CD4-positive, alpha-beta T cell treated with Interleukin-12 subunit alpha and Interleukin-12 subunit beta, for 1 hour (primary cell): Measurements from ENCODE around the gene ADISSP.

Experiments used
- DNase-seq: peaks from one replicate; pipeline ENCODE4 v3.0.0-alpha.2; 2020

Gene ADISSP

DNA sequence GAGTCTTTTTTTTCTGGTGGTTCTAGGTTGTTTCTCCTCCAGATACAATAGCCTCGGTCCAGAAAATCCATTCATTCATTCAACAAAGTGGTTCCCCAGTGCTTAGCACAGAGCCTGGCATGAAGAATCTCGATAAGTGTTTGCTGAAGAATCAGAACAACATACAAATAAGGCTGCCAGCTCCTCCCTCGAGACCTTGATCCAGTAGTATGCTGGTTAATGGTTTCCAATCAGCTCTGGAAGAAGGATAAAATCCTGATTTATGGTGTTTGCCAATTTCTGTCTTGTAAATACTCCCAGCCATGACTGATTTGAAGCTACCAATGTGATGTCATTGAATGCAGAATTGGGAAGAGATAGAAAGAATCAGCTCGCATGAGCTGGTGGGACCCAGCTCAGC is 31.8 kb downstream of the ADISSP start:
- no peak for DNase-seq

DNA sequence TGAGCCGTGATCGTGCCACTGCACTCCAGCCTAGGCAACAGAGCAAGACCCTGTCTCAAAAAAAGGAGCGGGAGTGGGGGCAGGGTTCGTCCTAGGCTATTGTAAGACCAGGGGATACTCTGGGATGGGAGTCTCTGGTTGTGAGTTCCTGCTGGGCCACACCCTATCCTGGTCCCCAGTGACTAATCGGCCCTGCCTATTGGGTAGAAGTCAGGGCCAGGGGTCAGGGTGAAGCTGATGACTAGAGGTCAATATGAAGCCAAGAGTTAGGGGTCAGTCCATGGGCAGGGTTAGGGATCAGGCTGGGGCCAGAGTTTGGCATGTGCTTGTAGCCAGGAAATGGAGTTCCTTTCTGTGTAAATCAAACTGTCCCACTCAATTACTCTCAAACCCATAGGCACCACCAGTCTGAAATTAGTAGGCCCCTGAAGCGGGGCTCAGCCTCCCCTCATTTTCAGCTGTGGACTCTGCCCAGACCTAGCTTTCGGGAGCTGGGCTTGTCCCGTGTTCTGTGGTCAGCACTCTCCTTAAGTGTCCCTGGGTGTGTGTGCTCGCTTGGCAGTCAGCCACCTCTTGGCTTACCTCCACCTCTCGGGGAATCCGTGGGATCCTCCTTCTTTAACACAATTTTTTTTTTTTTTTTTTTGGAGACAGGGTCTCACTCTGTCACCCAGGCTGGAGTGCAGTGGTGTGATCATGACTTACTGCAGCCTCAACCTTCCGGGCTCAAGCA is 33.3 kb downstream of the ADISSP start:
- DNase-seq, result no peak

DNA sequence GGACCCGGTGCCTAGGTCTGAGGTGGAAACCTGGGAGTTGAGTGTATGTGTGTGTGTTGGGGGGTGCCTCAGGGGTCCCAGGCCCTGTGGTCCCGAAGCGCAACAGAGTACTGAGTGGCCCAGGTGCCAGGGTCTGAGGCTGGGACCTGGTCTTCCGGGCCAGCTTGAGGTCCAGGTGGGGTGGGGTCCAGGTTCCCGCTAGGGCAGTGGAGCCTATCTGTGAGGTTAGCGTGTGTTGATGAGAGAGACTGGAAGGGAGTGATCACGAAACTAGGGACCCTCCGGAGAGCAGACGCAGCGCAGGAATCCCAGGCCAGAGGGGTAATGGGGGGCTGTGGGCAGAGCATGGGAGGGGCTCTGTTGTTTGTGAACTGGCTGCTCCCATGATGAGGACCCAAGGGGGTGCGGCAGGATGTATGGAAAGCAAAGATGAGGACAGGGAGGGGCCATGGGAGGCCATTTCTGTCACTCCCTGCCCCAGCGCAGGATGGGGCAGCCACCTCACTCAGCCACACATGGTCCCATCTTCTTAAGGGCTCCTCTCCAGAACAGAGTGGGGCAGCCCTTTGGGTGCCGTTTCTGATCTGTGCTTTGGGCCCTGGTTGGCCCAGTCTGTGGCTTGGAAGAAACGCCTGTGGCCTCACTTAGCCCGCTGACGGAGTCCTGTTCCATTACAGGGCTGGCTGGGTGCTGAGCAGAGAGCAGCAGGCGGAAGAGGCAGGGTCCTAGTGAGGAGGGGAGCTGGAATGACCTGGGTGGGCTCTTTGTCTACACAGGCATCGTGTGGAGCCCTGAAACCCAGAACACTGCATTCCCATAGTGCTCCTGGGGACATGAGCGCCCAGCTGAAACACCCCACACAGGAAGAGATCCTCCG is 34.2 kb downstream of the ADISSP start:
- no peak for DNase-seq

DNA sequence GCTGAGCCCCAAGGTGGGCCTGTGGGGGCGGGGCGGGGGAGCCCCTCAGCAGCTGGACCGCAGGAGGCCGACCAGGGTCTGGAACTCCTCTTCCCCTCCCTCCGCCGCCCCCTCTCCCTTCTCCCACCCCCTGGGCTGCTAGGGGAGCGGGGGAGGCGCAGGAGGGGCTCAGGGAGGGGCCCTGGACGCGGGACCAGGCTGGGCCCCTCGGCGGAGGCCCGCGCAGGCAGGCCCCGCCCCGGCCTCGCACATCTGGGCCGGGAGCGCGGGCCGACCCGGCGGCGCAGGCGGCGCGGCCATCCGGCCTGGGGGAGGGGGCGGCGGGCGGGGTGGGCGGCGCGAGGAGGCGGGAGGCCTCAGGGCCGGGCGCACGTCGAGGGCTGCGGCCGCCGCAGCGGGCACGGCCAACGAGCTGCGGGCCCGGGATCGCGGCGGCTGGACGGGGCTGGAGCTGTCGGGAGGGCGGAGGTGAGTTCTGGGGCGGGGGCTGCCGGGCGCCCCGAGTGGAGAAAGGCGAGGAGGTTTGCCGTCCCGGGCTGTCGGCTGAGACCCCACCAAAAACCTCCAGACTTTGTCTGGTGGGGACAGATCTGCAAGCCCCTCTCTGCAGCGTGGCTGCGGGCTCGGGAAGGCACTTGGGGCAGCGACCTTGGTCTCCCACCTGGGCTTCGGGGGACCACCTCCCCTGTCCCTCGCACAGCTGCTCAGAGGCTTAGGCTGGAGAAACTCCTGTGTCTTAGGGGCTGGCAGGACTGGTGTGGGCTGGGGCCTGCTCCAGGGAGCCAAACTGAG is 35.0 kb downstream of the ADISSP start, which contains the start of gene HSPA12B:
HSPA12B (plus strand) TSS at position 359 of the 792 bp plus-strand sequence. CDS start 5,990 bp downstream, outside the sequence.
- DNase-seq, result no peak

DNA sequence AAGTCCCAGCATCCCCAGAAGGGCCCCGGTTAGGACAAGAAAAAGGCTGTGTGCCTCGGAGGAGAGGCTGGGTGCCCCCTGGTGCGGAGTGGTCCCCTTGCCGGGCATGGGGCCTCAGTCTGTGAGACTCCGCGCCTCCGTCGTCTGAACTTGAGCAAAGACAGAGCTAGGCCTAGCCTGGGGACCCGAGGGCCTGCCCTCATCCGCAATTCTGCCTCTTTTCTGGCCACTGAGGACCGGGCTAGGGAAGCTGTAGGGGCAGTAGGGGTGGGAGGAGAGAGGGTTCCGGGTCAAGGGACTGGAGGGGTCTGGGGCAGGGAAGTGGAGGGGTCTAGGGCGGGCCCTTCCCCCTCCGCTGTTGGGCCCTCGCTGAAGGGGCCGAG is 35.6 kb downstream of the ADISSP start:
- no peak for DNase-seq

DNA sequence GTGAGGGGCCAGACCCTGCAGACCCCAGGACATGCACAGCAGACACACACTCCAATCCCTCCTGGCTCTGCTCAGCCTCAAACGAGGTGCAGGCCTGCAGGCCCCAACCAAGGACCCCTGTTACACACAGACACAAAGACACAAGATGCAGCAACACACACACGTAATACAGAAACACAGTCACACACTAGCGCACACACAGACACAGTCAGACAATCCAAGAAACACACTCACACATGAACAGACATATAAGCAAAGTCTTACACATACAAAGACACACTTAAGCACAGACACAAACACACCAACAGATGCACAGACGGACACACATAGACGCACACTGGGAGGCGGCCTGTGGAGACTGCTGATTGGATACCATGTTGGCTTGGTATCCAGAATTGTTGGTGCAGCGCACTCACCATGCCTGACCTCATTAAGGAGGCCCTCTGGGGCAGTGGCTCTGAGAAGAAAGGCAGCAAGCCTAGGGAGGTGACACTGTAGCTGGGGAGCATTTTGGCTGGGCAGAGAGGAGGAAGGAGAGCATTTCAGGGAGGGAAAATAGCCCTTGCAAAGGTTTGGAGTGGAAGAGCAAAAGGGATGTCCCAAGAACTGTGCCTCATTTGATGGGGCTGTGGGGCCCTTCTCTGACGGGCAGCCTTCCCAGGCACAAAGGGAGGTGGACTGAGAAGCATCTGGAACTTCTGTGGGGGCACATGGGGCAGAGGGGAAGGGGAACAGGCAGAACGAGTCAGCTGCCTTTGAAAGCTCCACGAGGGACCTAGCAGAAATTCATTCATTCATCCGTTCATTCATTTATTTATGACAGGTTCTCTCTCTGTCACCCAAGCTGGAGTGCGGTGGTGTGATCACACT is 36.5 kb downstream of the ADISSP start:
- no peak for DNase-seq

DNA sequence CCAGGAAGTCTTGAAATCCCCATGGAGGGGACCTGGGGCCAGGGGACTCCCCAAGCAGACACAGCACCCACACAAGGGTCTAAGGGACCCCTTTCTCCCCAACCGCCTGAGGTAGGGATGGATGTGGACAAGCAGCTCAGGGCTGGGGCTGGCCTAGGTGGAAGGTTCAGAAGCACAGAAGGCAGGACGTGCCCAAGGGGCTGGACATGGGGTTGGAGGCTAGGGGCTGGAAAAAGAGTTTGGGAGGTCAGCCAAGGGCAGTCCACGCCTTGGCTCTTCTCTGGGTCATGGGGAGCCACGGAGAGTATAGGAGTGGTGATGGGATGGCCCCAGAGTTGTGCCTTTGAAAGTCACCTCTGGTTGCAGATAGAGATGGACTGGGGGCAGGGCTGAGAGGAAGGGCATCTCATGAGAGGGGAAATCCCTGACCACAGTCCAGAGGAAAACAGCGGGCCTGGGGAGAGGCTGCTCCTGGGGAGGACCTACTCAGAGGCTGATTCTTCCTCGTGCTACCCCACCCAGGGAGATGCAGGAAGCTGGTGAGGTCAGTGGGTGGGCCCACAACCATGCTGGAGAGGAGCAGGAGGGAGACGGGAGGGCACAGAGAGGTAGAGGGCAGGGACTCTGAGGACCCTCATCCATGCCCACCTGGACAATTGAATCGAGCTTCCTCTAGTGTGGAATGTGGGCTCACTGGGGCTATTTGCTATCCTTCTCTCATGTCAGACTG is 37.6 kb downstream of the ADISSP start:
- no peak for DNase-seq

GRCh38 chr20:3729378-3729777 is 38.2 kb downstream of the ADISSP start:
- DNase-seq, result no peak

GRCh38 chr20:3728876-3729275 is 38.7 kb downstream of the ADISSP start:
- no peak for DNase-seq

DNA sequence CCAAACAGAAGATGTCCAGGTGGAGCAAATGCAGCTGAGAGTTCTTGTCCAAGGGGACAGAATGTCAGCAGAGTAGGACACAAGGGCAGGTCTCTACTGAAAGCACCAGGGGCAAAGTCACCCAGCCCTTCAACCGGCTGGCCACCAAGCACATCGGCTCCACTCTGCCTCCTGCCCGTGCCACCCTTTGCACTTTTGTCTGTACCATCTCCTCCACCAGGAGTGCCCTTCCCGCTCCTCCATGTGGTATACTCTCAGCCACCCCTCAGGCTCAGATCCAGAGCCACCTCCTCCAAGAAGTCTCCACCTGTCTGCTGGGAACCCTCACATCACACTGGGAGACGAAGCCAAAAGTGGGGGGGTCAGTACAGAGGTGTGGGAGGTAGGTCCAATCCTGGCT is 39.2 kb downstream of the ADISSP start:
- DNase-seq, result no peak

- DNase-seq, result no peak
Observed at GRCh38 chr20:3727401-3728021, 40.0 kb downstream of the ADISSP start.

- no peak for DNase-seq
Observed at GRCh38 chr20:3724356-3724755, 43.2 kb downstream of the ADISSP start.

DNA sequence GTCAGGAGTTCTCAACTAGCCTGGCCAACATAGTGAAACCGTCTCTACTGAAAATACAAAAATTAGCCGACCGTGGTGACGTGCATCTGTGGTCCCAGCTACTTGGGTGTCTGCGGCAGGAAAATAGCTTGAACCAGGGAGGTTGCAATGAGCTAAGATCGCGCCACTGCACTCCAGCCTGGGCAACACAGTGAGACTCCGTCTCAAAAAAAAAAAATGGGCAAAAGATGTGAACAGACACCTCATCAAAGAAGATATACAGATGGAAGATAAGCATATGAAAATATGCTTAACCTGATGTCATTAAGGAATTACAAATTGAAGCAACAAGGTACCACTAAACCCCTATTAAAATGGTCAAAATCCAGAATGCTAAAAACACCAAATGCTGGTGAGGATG is 44.3 kb downstream of the ADISSP start:
- DNase-seq, result no peak

GRCh38 chr20:3721912-3722311 is 45.6 kb downstream of the ADISSP start:
- DNase-seq, result no peak

DNA sequence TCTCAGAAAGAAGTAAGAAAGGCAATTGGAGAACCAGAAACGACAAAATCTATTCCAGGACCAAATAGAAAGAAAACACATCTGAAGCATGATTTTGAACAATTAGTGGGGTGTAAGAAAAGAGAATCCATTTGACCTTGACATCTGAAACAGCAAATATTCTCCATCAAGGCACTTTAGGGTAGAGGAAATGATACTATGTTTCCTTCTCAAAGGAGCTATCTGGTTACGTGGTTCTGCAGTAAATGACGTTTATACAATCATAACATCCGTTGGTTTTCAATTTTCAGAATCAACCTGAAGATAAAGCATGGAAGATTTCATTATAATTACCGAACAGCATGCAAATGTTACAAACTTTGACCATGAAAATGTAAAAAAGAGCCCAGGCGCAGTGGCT is 46.9 kb downstream of the ADISSP start:
- DNase-seq, result no peak

DNA sequence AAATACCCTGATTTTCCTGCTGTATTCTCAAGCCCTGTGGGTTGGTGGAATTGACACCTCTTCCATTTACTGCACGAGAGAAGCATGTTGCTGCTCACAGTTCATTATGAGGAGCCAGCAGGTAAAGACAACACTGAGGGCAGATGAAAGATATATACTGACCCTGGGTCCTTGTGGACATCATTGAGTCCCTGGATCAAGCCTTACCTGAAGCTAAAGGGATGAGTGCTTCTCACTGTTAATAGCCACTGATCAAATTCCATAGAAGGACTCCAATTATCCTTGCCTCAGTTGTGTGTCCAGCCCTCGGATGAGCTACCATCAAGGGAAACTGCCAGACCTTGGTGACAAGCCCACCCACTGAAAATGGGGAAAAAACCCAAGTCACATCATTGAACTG is 47.5 kb downstream of the ADISSP start:
- DNase-seq, result no peak

GRCh38 chr20:3719046-3719445 is 48.5 kb downstream of the ADISSP start:
- DNase-seq, result no peak

DNA sequence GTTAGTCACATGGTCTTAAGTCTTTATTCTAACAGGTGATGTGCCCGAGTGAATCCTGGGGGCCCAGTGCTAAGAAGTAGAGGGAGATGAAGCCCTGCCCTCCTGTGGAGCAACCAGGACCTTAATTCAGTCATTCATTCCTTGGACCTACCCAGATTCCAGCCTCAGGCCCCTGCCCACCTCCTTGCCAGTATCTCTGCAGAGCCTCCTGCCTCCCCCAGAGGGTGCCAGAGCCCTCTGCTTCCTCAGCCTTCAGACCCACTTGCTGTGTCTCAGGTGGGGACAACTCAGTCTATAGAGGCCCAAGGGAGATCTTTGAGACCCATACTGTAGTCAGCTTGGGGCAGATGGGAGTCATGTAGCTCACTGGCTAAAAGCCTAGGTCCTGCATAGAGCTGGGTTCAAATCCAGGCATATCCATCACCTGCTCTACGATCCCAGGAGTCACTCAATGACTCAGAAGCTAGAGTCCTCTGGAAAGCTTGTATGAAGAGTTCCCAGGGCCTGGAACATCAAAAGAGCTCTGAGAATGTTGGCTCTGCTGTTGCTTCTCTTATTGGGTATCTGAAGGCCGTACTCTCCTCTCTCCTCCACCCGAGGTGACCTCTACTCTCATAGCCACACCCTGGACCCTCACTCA is 51.2 kb downstream of the ADISSP start:
- peak; percentile 24 for DNase-seq

GRCh38 chr20:3714092-3714491 is 53.5 kb downstream of the ADISSP start:
- no peak for DNase-seq

GRCh38 chr20:3712279-3712873 is 55.2 kb downstream of the ADISSP start, which contains the start of gene SIGLEC1:
TSS of gene SIGLEC1 (minus strand) at chr20:3712600. CDS start at chr20:3707128, 5,472 bp downstream.
- DNase-seq, result peak; percentile 17
